ENCODE data around the gene PF4V1. TPM values are rescaled to one million over a fixed set of nuclear protein-coding genes. Genes with fewer than 3 reads are reported as not detected.

PF4V1 gene
- total and polyA plus RNA-seq, 9 donors = not detected

- no peak for TF ChIP-seq EP300 (IDR thresholded peaks at IDR 0.05)
- Histone ChIP-seq H3K27ac (no peak overlapping the region), H3K4me3 (no peak overlapping the region), H3K36me3 (no peaks in the 10 kb centered on the region), H3K4me1 (ENCODE audit: insufficient read depth) (peaks cover 4% of the 10 kb centered on the region), H3K9me3 (no peaks in the 10 kb centered on the region), H3K27me3 (no peaks in the 10 kb centered on the region)
- 82 to 93% (median 89%) methylated on average over 2 of the region's 2 CpGs for WGBS, 3 donors
- intact Hi-C loops (cut with DNase I) = no loop called here
- no peak for DNase-seq
Observed at GRCh38 chr4:73872316-73873108, 19.4 kb downstream of the PF4V1 start.

GRCh38 chr4:73874386-73874785, 21.3 kb downstream of the PF4V1 start:
- Histone ChIP-seq H3K27me3 (no peaks in the 10 kb centered on the region), H3K4me1 (ENCODE audit: insufficient read depth) (peaks cover 3% of the 10 kb centered on the region), H3K9me3 (no peaks in the 10 kb centered on the region), H3K27ac (no peak overlapping the region), H3K36me3 (no peaks in the 10 kb centered on the region), H3K4me3 (no peak overlapping the region)
- TF ChIP-seq CTCF (IDR thresholded peaks at IDR 0.05) (no peak), POLR2A (IDR thresholded peaks at IDR 0.05) (no peak)
- intact Hi-C loops (cut with DNase I) = no loop called here
- WGBS, 3 donors = 73 to 78% (median 75%) methylated on average over 2 of the region's 2 CpGs
- no peak for DNase-seq

GRCh38 chr4:73875401-73875800, 22.3 kb downstream of the PF4V1 start:
- H3K4me3 ChIP-seq = no peak overlapping the region
- 92 to 96% (median 95%) methylated on average over 1 of the region's 1 CpG for WGBS, 3 donors
- H3K4me1 ChIP-seq (ENCODE audit: insufficient read depth) = no peaks in the 10 kb centered on the region
- no peak for DNase-seq
- H3K27ac ChIP-seq = no peak overlapping the region
- no peaks in the 10 kb centered on the region for H3K27me3 ChIP-seq
- intact Hi-C loops (cut with DNase I) = no loop called here
- no peaks in the 10 kb centered on the region for H3K9me3 ChIP-seq
- TF ChIP-seq EP300 (IDR thresholded peaks at IDR 0.05) (no peak), CTCF (IDR thresholded peaks at IDR 0.05) (no peak), POLR2A (IDR thresholded peaks at IDR 0.05) (no peak)
- no peaks in the 10 kb centered on the region for H3K36me3 ChIP-seq

- H3K4me1 ChIP-seq (ENCODE audit: insufficient read depth) = no peaks in the 10 kb centered on the region
Observed at GRCh38 chr4:73883306-73883705, 30.2 kb downstream of the PF4V1 start.

More at GRCh38 chr4:73883306-73883705, 30.2 kb downstream of the PF4V1 start:
- Histone ChIP-seq H3K36me3 (no peaks in the 10 kb centered on the region), H3K9me3 (no peaks in the 10 kb centered on the region), H3K4me3 (no peak overlapping the region), H3K27ac (no peak overlapping the region), H3K27me3 (no peaks in the 10 kb centered on the region)
- intact Hi-C loops (cut with DNase I) = no loop called here
- 57 to 76% (median 60%) methylated on average over 1 of the region's 1 CpG for WGBS, 3 donors
- no peak for TF ChIP-seq CTCF (IDR thresholded peaks at IDR 0.05)
- TF ChIP-seq POLR2A (IDR thresholded peaks at IDR 0.05) = no peak
- no peak for DNase-seq
